Body of pancreas (tissue), 4 donors: Measurements from ENCODE around the gene NXPE1.

ENCODE experiments used
- CTCF ChIP-seq, 7 experiments: fragments of 450-650 bp in 4 of 7; fragments of 200-600 bp in 3 of 7; sonication (generic) in 3 of 7; IDR thresholded peaks; one replicate each; pipeline ENCODE4 v1.5.1; 2016 to 2019; ENCODE audit warnings: antibody characterized with exemption in 7 of 7
- POLR2A ChIP-seq, 3 donors: fragments of 450-650 bp; IDR thresholded peaks; one replicate each; pipeline ENCODE4 v1.6.1; 2016; ENCODE audit warnings: antibody characterized with exemption in 3 of 3, mild to moderate bottlenecking in 2 of 3

GRCh38 chr11:114605370-114605769 is 45.7 kb upstream of the NXPE1 start:
- TF ChIP-seq CTCF (IDR thresholded peaks at IDR 0.05): no peak
- no peak for TF ChIP-seq POLR2A (IDR thresholded peaks at IDR 0.05)
